HG02970 (cell line): ENCODE results near the gene LRMDA.

Source experiments
- ATAC-seq: cut with Tn5 transposase; IDR thresholded peaks from one replicate; pipeline ENCODE4 v1.9.1; 2021; ENCODE audit warnings: mild to moderate bottlenecking, moderate library complexity, moderate number of reproducible peaks; ENCODE audit not compliant: unreplicated experiment, low FRiP score

Gene LRMDA

GRCh38 chr10:75431180-75432111 is at the start of gene LRMDA:
TSS of gene LRMDA (plus strand) at chr10:75431624.
- no peak for ATAC-seq

DNA sequence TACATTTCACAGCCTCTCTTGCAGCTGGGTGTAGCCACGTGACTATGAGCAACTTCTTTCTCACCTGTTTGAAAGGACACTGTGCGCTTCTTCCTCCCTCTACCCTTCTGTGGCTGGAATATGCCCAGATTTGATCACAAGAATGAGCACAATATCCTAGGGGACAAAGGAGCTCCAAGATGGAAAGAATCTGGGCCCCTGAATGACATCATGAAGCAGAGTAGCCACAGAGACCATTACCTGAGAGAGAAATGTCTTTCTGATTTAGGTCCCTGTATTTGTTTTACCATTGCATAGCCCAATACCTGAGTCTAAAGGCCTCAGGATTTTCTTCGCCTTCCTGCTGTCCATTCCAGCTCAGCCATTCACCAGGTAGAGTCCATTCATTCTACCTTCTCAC is 45.3 kb upstream of the LRMDA start:
- ATAC-seq: no peak

DNA sequence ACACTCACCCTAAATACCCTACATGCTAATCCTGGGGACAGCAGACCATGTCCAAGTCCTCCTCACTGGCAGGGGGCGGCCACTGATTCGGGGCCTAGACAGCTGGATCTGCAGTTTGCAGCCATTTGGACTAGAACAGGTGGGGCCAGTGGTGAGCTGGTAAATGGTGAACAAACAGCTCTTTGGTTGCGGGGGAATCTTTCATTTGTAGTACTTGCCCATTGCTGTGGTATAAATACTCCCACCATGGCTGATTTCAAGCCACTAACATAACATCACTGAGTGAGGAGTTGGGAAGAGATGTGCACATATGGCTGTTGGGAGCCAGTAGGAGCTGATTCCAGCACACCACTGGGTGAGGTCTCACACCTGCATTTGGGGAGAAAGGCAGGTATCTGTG is 43.3 kb upstream of the LRMDA start:
- ATAC-seq: no peak

- no peak for ATAC-seq
Measured at GRCh38 chr10:75390178-75390577, 41.2 kb upstream of the LRMDA start.

GRCh38 chr10:75392271-75392670 is 39.2 kb upstream of the LRMDA start:
- ATAC-seq: no peak

- no peak for ATAC-seq
Measured at GRCh38 chr10:75392744-75393143, 38.7 kb upstream of the LRMDA start.

DNA sequence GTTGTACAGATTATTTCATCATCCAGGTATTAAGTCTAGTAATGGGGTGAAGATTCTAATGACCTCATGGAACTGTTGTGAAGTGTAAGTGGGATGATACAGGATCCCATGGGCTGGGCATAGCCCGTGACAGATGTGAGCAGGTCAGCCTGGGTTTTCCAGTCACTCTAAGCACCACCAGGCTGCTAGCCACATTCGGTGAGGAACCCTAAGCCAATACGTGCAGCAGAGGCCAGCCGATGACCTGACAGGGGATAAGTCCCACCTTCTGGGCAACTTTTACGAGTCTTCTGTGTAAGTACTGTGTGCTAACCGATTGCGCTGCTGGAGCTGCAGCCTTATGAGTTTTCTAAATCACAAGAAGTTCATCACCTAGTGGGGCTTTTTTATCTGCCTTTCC is 37.2 kb upstream of the LRMDA start:
- no peak for ATAC-seq

- no peak for ATAC-seq
Measured at GRCh38 chr10:75395066-75395931, 36.1 kb upstream of the LRMDA start.

- no peak for ATAC-seq
Measured at GRCh38 chr10:75395932-75396630, 35.3 kb upstream of the LRMDA start.

GRCh38 chr10:75396631-75397495 is 34.6 kb upstream of the LRMDA start:
- ATAC-seq: no peak

DNA sequence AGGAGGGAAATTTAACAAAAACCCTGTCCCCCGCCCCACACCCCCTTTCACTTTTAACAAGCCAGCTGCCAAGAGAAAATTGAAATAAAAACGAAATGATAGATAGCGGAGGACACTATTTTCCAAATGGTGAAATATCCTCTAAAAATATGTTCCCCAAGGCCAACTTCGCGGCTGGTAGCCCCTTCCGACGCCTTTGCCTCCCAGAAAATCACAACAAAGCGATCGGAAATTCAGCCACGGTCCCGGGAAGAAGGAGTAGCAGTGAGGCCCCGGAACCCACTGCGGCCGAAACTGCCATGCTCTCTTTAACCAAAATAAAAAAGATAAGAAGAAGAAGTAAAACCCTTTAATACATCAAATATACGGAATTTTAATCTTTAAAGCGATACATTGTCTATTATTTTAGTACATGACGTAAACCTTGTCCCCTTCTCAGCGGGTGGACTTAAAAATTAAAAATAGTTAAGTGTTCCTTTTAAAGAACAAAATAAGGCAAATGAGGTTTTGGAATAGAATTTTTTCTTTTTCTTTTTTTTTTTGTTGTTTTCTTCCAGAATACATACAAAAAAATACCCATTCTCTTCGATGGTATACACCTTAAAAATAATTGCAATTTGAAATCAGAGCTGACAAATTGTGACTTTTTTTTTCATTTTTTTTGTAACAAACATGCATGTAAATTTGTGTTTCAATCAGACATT is 33.8 kb upstream of the LRMDA start:
- no peak for ATAC-seq

DNA sequence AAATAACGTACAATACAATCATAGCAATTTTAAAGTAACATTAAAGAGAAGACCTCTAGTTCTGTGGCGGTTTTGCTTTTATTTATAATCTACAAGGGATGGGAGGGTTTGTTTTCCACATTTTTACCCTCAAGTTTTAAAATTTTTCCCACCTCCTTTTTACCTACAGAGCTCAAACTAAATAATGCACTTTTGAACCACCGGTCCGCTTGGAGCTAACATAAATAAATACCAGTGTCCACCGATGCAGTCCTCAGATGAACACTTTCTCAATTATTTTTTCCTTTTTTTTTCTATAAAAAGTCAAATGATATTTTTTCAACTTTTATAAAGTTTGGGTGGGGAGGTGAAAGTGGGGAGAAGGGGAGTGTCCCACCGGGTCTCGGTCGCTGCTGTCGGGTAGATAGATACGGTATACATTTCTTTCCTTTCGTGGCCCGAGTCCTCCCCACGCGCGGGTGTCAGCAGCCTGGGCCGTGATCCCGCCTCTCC is 33.2 kb upstream of the LRMDA start:
- no peak for ATAC-seq

DNA sequence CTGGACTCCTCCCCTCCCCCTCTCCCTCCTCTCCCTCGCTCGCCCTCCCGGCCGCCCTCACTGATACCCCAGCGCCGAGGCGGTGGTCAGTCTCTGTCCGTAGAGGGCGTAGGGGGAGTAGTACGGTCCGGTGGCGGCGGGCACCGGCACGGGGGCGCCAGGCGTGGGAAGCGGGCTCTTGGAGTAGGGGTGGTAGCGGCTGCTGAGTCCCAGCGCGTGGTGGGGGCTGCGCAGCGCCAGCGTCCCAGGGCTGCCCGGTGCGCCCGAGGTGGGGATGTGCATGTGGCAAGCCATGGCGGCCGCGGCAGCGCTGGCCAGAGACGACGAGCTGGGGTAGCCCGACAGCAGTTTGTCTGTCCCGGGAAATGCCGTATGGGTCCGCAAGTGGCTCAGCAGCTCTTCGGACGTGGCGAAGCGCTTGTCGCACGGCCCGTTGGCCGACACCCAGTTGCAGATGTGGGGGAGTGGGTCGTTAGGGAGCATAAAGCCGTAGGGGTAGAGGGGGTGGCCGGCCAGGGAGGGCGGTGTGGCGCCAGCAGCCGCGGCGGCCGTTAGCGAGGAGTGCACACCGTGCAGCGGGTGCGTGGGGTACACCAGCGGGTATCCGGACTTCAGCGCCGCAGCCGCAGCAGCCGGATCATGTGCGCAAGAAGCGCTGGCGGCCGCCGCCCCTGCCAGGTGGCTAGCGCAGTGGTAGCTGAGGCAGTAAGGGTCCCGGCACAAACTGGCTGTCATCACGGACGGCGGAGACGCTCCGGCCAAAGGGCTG is 32.5 kb upstream of the LRMDA start:
- ATAC-seq: no peak

DNA sequence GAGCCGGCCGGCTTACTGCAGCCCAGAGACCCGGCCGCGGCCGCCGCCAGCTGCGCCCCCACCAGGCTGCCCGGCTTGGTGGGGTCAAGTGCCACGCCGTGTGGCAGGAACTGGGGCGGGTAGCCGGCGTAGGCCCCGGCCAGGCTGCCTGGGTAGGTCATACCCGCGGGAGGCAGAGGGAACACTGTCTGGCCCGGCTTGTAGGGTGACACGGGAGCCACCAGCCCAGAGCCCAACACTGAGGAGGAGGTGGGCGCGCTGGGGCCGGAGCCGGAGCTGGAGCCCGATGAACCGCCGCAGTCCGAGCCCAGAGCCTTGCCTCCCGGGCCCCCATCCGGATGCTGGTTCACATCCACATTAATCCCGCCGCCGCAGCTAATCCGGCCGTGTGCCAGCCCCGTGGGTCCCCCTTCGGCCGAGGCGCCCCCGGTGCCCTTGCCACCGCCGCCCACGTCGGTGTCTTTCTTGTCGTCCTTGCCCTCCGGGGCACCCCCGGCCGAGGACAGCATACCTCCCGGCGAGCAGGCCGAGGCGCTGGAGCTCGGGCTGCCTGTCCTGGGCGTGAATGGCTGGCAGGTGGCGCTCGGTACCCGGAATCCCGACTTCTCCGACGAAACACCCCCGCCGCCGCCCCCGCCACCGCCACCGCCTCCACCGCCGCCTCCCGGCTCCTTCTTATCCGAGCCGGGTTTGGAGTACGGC is 31.8 kb upstream of the LRMDA start:
- ATAC-seq: no peak

DNA sequence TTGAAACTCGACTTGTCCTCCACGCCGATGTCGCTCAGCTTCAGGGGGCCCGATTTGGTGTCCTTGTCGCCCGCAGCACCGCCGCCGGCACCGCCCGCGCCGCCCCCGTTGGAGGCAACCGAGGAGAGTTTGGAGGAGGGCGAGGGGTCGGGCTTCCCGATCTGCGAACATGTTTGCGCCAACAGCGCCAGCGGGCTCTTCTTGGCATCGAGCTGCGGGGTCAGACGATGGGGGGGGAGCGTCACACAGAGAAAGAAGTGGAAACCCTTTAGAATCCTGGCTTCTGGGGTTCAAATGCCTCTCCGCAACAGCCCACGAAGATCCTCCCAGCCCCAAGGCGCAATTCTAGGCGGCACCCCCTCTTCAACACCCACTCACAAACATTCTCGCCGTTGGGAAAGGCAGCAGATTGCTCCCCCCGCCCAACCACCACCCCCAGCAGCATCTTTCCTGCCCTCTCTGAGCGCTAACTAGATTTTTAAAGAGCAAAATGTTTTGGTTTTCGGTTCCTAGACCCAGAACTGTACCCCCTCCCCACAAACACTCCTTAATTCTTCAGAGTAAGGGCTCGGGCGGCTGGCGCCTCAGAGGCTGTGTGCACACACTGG is 31.2 kb upstream of the LRMDA start:
- ATAC-seq: no peak

- ATAC-seq: peak; percentile 20
Measured at GRCh38 chr10:75400771-75401568, 30.5 kb upstream of the LRMDA start.
